Hepatocyte (in vitro differentiated cells): ENCODE results near the gene CT45A5. TPM values are rescaled to one million over a fixed set of nuclear protein-coding genes. Genes with fewer than 3 reads are reported as not detected.
"Not testable (repeated sequence)": the region's sequence is repeated elsewhere in the genome, so short reads cannot be mapped to it uniquely, and the experiment has no call there.

Source experiments
- DNase-seq: peaks from one replicate; pipeline ENCODE4 v3.0.0-alpha.2; 2016; ENCODE audit warnings: low spot score
- H2AFZ ChIP-seq: fragments of 200-600 bp; sonication (generic); 2 replicates; pipeline ENCODE4 v1.6.0; 2016; ENCODE audit warnings: antibody characterized with exemption, mild to moderate bottlenecking
- H3K27ac ChIP-seq: fragments of 200-600 bp; sonication (generic); 2 replicates; pipeline ENCODE4 v1.5.1; 2016; ENCODE audit warnings: mild to moderate bottlenecking
- H3K27me3 ChIP-seq: fragments of 200-600 bp; sonication (generic); 2 replicates; pipeline ENCODE4 v1.6.1; 2016
- H3K36me3 ChIP-seq: fragments of 200-600 bp; sonication (generic); replicated peaks from 2 replicates; pipeline ENCODE4 v1.5.1; 2016; ENCODE audit warnings: low read depth; ENCODE audit not compliant: insufficient read depth
- H3K4me1 ChIP-seq: fragments of 200-600 bp; sonication (generic); 2 replicates; pipeline ENCODE4 v1.5.1; 2016; ENCODE audit warnings: mild to moderate bottlenecking, moderate library complexity; ENCODE audit not compliant: insufficient read depth
- H3K4me2 ChIP-seq: fragments of 200-600 bp; sonication (generic); 2 replicates; pipeline ENCODE4 v1.6.0; 2016
- H3K4me3 ChIP-seq: fragments of 200-600 bp; sonication (generic); 2 replicates; pipeline ENCODE4 v1.5.1; 2016; ENCODE audit warnings: mild to moderate bottlenecking
- H3K79me2 ChIP-seq: fragments of 200-600 bp; sonication (generic); 2 replicates; pipeline ENCODE4 v1.6.0; 2017; ENCODE audit warnings: mild to moderate bottlenecking
- H3K9me2 ChIP-seq: fragments of 200-600 bp; sonication (generic); replicated peaks from 2 replicates; pipeline ENCODE4 v1.6.0; 2017; ENCODE audit warnings: mild to moderate bottlenecking; ENCODE audit not compliant: insufficient read depth
- H3K9me3 ChIP-seq: fragments of 200-600 bp; sonication (generic); 2 replicates; pipeline ENCODE4 v1.5.1; 2016; ENCODE audit warnings: low read depth, mild to moderate bottlenecking
- H4K20me1 ChIP-seq: fragments of 200-600 bp; sonication (generic); 2 replicates; pipeline ENCODE4 v1.6.0; 2016; ENCODE audit warnings: mild to moderate bottlenecking; ENCODE audit not compliant: insufficient read depth, poor library complexity, severe bottlenecking
- EZH2 ChIP-seq: fragments of 200-600 bp; sonication (generic); IDR thresholded peaks from 2 replicates; pipeline ENCODE4 v1.6.1; 2016; ENCODE audit warnings: antibody characterized with exemption, mild to moderate bottlenecking, borderline replicate concordance
- WGBS: methylation state at CpG from one replicate; pipeline ENCODE4 v1.1.6; 2016; ENCODE audit warnings: low lambda C conversion rate; ENCODE audit errors: missing lambda C conversion rate; 5-methylcytosine and 5-hydroxymethylcytosine counted together
- polyA plus RNA-seq: library from polyadenylated mRNA; unstranded; fragments of >200 nt; fragmentation: Nextera tagmentation; extraction: Ambion mirVana; gene quantifications from 2 replicates; pipeline ENCODE4 v1.2.1, GENCODE V29; 2016
- total RNA-seq: library from RNA; depleted of rRNA; stranded (reverse); fragments of >200 nt; gene quantifications from 2 replicates; pipeline ENCODE4 v1.2.3, GENCODE V29; 2014
- TF ChIP-seq, protein P1 (sequence below): fragments of 200-600 bp; sonication (generic); IDR thresholded peaks from 2 replicates; pipeline ENCODE4 v1.5.1; 2016; ENCODE audit warnings: antibody characterized with exemption, mild to moderate bottlenecking; ENCODE audit not compliant: poor library complexity

CT45A5 gene, protein sequence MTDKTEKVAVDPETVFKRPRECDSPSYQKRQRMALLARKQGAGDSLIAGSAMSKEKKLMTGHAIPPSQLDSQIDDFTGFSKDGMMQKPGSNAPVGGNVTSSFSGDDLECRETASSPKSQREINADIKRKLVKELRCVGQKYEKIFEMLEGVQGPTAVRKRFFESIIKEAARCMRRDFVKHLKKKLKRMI
- total RNA-seq, result not detected in 2 replicates
- not detected in 2 replicates for polyA plus RNA-seq

GRCh38 chrX:135785403-135785802 is at the start of gene CT45A5:
TSS of gene CT45A5 (minus strand) at chrX:135785503. CDS start at chrX:135781729, 3,774 bp downstream.
- not testable (repeated sequence) for H2AFZ ChIP-seq, H3K4me1 ChIP-seq, H3K27ac ChIP-seq, DNase-seq, H4K20me1 ChIP-seq, H3K4me2 ChIP-seq, H3K79me2 ChIP-seq, H3K27me3 ChIP-seq, H3K36me3 ChIP-seq, H3K9me3 ChIP-seq, H3K9me2 ChIP-seq, H3K4me3 ChIP-seq
- no CpG with 5 or more reads among the region's 16 CpGs for WGBS

GRCh38 chrX:135819912-135820311 is 34.6 kb upstream of the CT45A5 start, which contains the start of gene CT45A2:
TSS of gene CT45A2 (minus strand) at chrX:135820012. CDS start at chrX:135816265, 3,747 bp downstream.
- DNase-seq, H4K20me1 ChIP-seq, H3K4me1 ChIP-seq: not testable (repeated sequence)

GRCh38 chrX:135802687-135803086 is 17.4 kb upstream of the CT45A5 start, which contains the start of gene CT45A6:
TSS of gene CT45A6 (minus strand) at chrX:135802787. CDS start at chrX:135798993, 3,794 bp downstream.
- H4K20me1 ChIP-seq, H3K4me2 ChIP-seq, H2AFZ ChIP-seq, H3K4me1 ChIP-seq, H3K27ac ChIP-seq, H3K79me2 ChIP-seq, DNase-seq, H3K36me3 ChIP-seq, H3K27me3 ChIP-seq, H3K9me2 ChIP-seq, H3K9me3 ChIP-seq, H3K4me3 ChIP-seq: not testable (repeated sequence)
- no CpG with 5 or more reads among the region's 16 CpGs for WGBS

More at GRCh38 chrX:135819912-135820311, 34.6 kb upstream of the CT45A5 start, which contains the start of gene CT45A2:
- H3K4me2 ChIP-seq, H3K9me3 ChIP-seq, H3K79me2 ChIP-seq, H3K36me3 ChIP-seq, H3K27me3 ChIP-seq, H3K9me2 ChIP-seq, H2AFZ ChIP-seq, H3K27ac ChIP-seq, H3K4me3 ChIP-seq: not testable (repeated sequence)
- no CpG with 5 or more reads among the region's 17 CpGs for WGBS

GRCh38 chrX:135768091-135768490 is 17.2 kb downstream of the CT45A5 start, which contains the start of gene CT45A3:
TSS of gene CT45A3 (minus strand) at chrX:135768191. CDS start at chrX:135764444, 3,747 bp downstream.
- no CpG with 5 or more reads among the region's 17 CpGs for WGBS
- not testable (repeated sequence) for H3K27me3 ChIP-seq, H2AFZ ChIP-seq, H3K4me3 ChIP-seq, H3K79me2 ChIP-seq, H4K20me1 ChIP-seq, H3K4me2 ChIP-seq, H3K27ac ChIP-seq, DNase-seq, H3K36me3 ChIP-seq, H3K4me1 ChIP-seq, H3K9me2 ChIP-seq, H3K9me3 ChIP-seq

GRCh38 chrX:135744739-135745138 is 40.6 kb downstream of the CT45A5 start:
- 81% methylated on average over 4 of the region's 4 CpGs for WGBS

DNA sequence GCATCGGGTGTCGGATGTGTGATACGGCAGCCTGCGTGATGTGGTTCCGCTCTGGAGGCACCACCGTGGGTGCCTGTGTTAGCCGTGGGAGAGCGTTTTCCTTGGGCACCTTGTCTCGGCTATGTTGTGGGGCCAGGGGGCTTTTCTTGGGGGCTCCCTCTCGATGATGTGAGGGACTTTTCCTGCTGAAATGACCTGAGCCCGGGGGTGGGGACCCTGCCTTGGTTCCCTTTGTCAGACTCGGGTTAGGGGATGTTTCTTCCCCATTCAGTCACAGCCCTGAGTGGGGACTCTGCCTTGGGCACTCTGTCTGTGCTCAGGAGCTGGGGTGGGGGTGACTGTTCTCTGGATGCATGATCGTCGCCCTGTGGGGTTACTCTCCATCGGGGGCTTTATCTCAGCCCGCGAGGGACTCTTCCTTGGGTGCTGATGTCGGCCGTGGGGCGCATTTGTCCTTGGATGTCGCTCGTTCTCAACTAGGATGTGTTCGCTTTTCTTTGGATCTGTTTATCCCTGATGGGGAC is 44.0 kb downstream of the CT45A5 start:
- Histone ChIP-seq H3K4me2 (no peak overlapping the region), H3K27me3 (no peaks in the 10 kb centered on the region), H3K9me3 (no peaks in the 10 kb centered on the region), H3K4me1 (no peaks in the 10 kb centered on the region), H3K36me3 (no peaks in the 10 kb centered on the region), H3K27ac (no peak overlapping the region), H2AFZ (no peak overlapping the region), H3K4me3 (no peak overlapping the region), H3K79me2 (no peaks in the 10 kb centered on the region), H4K20me1 (no peaks in the 10 kb centered on the region), H3K9me2 (no peaks in the 10 kb centered on the region)
- WGBS, result 89% methylated on average over 23 of the region's 23 CpGs
- no peak for DNase-seq
- TF ChIP-seq, protein P1, sequence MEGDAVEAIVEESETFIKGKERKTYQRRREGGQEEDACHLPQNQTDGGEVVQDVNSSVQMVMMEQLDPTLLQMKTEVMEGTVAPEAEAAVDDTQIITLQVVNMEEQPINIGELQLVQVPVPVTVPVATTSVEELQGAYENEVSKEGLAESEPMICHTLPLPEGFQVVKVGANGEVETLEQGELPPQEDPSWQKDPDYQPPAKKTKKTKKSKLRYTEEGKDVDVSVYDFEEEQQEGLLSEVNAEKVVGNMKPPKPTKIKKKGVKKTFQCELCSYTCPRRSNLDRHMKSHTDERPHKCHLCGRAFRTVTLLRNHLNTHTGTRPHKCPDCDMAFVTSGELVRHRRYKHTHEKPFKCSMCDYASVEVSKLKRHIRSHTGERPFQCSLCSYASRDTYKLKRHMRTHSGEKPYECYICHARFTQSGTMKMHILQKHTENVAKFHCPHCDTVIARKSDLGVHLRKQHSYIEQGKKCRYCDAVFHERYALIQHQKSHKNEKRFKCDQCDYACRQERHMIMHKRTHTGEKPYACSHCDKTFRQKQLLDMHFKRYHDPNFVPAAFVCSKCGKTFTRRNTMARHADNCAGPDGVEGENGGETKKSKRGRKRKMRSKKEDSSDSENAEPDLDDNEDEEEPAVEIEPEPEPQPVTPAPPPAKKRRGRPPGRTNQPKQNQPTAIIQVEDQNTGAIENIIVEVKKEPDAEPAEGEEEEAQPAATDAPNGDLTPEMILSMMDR, result no peak
- no peak for TF ChIP-seq EZH2

More at GRCh38 chrX:135744739-135745138, 40.6 kb downstream of the CT45A5 start:
- DNase-seq, H3K4me2 ChIP-seq, H2AFZ ChIP-seq, H3K9me3 ChIP-seq, H3K36me3 ChIP-seq, H3K9me2 ChIP-seq, H3K79me2 ChIP-seq, H3K4me1 ChIP-seq, H4K20me1 ChIP-seq, H3K4me3 ChIP-seq, H3K27ac ChIP-seq, H3K27me3 ChIP-seq: not testable (repeated sequence)
